Activated CD4-positive, alpha-beta T cell treated with anti-CD3 and anti-CD28 coated beads for 24 hours (primary cell): Measurements from ENCODE around the gene GALNT2.

Source experiments
- DNase-seq, 2 donors: peaks; one replicate each; pipeline ENCODE4 v3.0.0-alpha.2; 2020; ENCODE audit warnings: low read depth in 2 of 2

GALNT2 gene

DNA sequence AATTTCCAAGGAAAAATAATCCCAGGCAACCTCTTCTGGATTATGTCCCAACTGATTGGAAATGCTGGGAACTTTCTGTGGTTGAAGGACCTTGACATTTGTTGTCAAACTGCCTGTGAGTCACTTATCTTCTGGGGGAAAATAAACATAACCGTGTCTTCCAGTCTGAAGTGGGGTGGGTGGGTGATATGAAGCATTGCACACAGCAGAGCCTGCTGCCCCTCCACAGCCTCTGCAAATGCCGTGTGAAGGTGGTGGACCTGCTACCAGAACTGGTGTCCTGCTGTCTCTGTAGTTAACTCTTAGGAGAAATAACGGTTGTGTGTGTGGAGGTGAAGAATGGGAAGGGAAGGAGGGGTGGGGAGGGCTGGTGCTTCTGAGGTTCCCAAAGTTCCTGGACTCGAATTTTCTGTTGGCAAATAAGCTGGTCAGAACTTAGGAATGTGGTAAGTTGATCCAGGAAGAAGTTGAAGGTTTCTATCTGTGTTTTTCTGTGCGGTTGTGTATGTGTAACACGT lies 23.2 kb downstream of the GALNT2 start:
- no peak for DNase-seq

DNA sequence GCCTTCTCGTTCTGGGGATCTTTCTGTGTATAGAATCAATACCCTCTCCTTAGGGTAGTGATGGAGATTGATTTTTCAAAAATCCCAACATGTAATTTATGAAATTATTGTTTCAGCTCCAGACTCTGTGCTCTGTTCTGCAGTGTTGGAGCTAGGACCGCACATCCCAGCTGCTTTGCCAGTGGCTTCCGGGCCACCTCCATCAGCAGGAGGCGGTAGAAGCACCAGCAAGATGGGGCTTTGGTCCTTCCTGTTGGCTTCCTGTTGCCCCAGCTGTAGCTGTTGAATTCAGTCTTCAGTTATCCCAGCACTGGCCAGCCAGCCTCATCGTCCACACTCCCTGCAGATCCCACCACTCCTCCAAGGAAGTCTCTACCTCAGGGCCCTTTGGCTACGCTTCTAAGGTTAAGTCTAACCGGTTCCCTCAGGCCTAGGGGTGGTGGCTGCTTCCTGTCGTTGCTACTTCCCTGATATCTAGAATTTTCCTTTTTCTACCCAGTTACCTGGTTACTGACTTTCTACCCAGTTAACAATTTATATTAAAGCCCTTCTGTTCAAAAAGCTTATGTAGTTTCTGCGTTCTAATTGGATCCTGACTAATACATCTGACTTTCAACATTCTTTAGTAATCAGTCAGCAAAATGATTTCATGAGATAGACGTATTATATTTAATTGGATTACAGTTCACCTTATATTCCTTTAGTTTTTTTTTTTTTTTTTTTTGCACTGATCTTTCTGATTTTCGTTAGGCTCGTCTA lies 24.6 kb downstream of the GALNT2 start:
- DNase-seq = no peak

DNA sequence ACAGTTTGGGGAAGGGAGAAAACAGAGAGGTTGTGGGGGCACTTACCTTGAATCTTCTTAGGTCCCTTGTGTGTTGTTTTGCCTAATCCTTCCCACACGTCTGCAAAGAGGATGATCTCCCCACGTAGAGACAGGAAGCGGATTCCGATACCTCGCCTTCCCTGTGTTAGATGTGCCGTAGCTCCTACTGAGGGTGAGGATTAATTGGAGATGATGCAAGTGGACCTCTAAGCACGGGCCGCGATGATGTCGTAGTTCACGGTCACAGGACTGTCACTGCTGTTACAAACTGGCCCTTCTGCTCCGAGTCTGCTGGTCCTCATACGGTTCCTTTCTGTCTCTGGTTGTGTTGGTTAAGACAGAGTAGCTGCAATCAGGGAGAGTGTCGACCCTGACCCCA lies 27.7 kb downstream of the GALNT2 start:
- no peak for DNase-seq

DNA sequence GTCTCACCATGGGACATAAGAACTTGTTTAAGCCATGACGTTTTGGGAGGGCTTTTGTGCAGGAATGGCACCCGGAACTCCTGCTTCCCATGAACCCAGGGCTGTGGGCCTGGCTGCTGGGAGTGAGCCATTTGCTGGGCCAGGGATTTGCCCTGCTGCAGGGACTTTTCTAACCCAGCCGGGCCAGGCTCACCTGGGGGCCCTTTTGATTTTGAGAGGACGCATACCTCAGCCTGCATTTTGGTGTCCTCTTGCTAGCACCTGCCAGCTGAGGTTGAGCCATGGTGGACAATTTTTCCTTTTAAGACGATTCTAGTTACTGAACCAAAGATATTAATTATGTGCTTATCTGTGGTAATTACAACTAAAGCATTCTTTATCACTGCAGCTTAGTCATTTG lies 28.9 kb downstream of the GALNT2 start:
- no peak for DNase-seq

DNA sequence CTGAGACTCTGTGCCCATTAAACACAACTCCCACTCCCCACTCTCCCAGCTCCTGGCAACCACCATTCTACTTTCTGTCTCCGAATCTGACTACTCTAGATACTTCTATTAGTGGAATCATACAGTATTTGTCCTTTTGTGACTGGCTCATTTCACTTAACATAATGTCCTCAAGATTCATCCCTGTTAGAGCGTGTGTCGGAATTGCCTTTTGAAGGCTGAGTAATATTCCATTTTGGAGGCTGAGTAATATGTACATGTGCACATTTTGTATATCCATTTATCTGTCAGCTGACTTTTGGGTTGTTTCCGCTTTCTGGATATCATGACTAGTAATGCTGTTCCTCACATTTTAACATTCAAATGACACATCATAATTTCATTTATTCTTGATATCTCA lies 30.3 kb downstream of the GALNT2 start:
- no peak for DNase-seq

DNA sequence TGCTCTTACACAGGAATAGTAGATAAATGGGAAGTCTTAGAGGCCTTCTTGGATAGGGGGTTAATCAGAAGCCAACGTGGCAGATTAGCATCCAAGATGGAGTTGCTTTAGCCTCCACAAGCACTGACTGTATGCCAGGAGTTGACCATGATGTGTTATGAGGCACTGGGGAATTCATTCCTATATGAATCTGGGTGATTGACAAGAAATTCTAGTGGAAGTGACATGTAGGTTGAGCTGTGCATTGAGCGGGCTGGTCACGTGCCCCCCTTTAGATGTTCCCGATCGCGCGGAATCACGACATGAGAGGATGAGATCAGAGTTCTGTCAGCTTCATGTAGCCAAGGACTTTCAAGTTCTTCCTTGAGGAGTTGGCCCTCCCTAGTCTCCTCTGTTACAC lies 31.7 kb downstream of the GALNT2 start:
- no peak for DNase-seq

DNA sequence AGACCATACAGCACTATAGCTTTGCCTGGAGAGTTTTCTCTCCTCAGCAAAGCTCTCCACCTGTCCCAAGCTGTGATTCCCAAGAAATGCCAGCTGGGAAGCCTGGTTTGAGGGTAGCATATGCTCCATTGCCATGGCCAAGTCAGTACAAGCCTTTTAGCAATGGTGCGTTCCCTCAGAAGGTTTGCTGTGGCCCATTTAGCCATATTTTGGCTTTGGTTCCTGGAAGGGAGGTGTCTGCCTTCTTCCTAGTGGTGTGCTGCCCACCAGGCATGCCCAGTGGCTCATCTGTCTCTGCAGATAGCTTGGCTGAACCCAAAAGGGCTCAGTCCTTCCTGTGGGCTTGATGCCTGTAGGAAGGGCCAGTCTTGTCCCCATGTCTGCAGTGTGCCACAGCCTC lies 32.4 kb downstream of the GALNT2 start:
- no peak for DNase-seq

DNA sequence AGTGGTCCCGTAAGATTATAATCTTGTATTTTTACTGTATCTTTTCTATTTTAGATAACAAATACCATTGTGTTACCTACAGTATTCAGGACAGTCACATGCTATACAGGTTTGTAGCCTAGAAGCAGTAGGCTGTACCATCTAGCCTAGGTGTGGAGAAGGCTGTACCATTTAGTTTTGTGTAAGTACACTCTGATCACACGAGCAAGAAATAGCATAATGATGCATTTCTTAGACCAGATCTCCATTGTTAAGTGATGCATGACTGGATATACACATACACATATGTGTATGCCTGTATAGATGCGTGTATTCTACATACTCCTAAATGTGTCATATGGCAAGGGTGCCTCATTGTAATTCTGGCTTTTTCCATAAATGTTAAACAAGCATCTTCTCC lies 33.9 kb downstream of the GALNT2 start:
- DNase-seq = no peak

DNA sequence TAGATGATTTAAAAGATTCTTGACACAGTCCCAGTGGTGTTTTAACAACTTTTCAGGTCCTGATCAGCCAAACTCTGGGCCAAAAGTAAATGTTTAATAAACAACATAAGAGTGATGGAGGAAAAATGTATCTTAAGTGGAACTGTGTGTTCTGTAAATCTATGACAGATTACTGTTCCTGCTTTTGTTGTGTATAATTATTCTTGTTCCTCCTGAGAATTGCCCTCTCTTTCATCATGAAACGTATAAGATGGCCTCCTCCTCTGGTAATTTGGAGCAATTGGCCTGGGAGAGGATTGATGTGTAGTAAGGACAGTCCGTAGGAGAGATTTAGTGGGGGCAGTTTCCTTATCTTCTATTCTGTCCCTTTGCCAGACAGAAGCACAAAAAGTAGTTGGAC lies 34.5 kb downstream of the GALNT2 start:
- no peak for DNase-seq

DNA sequence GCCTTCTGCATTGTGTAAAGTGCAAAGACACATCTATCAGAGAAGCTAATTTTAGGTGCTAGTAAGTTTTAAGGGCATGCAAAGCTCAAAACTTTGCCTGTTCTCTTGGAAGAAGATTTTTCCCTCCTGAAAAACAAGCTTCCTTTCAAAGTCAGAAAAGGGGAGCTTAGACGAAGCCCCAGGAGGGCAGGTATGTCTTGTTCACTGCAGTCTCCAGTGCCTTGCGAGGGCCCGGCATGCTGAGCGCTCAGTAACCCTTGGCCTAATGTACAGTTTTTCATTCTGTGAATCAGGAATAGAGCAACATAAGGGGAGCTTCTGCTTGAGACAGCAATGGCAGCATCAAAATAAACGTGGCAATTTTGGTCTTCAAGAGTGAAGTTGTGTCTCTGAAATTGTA lies 35.0 kb downstream of the GALNT2 start:
- no peak for DNase-seq

DNA sequence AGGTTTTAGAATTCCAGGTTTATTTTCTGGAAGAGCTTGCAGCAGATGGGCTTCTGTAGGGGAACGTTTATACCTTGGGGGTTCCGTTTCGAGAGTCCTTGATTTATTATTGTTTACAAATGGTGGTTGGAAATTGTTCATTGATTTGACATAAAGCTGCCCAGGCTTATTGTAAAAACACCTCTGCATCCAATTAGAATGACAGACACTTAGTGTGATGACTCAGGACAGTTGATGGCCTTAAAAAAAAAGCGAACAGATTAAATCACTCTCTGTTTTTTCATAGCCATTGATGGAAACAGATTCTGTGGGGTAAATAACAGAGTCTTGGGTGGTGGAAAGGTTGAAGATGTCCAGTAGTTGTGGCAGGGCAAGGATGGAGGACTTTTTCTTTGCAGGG lies 35.4 kb downstream of the GALNT2 start:
- DNase-seq = no peak

DNA sequence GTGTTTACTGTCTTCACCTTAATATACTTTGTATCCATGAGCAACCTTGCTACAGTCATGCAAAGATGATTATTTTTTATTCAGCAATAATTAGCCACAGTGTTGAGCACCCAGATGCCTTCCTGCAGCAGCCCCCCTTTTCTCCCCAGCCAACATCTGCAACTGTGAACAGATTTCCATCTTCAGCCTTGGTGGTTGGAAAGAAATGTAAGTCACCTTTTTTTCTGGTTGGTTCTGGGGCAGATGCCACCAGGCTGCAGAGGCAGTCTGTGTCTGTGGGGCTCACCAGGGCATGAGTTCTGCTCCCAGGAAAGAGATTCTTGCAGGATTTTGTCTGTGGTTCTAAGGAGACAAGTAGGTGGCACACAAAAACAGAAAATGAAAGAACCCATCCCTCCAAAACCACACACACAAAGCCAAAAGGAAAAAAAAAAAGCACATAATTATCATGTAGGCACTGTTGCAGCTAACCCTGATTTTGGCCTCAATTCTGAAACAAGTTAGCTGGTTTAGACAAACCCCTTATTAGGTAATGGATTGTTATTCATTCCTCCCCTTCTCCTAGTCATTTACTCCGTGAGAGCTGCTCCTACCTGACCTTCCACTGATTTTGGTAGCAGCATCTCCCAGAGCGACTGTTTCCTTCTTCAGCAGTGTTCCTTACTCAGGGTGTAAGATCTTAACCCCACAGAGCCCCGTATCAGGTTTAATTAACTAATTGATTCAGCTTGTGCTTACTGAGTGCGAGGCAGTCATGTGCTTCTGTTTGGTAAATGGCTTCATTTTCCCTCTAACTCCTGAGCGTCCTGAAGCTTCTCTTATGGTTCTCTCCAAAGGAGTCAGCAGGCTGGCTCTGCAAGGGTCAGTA lies 36.5 kb downstream of the GALNT2 start:
- DNase-seq = no peak

DNA sequence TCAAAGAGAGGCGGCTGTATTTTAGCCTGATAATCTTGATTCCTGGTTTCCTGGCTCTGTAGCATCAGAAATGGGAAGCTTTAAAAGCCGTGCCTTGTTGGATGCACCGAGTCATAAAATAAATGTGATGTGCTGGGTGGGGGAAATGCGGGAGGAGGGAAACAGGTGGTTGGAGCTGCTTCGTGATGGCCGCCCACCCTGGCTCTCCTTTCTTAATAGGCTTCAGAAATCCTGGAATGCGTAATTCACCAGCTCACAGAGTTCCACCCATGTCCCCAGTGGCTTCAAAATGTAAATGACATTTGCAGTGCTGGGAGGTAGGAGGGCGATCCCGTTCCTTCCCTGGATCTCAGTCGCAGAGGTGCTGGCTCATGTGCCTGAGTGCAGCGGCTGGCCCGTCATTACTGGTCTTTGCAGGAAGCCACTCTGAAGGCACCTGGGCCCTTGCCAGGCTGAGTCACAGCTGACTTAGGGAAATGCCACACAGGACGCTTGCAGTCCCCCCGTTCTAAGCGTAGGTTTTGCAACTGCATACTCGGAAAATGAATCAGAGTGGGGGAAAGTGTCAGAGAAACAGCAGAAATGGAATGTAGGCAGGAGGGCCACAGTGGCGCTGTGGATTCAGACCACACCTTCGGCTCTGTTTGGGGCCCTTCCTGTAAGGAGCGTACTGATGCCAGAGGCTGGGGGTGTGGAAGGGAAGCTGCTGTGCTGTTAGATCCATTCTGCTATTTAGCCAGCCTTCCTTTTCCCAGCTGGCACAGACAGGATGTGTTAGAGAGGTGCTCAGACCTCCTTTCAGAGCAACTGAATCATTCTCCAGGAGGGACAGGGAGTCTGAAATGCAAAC lies 37.6 kb downstream of the GALNT2 start:
- DNase-seq = peak; percentile 73 to 77

DNA sequence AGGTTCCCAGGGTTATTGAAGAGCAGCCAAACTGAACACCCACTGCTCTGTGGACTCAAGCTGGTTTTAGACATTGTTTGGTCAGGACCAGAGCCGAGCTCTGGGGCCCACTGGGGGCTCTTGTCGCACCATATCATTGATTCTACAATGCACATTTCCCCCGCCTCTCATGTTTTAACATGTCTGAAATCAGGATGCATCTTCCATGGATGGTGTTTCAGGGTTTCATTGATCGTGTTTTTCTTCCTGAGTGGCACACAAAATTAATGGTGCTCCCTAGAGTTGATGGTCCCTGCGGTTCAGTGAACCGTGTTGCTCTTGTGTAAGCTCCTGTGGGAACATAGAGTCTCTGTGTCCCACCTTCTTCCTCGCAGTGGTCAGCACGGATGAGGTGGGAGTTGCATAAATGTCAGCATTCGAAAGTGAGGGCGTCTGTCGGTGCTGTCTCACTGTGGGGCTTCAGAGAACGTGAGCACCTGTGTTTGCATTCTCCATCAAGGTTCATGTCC lies 38.3 kb downstream of the GALNT2 start:
- DNase-seq = no peak

DNA sequence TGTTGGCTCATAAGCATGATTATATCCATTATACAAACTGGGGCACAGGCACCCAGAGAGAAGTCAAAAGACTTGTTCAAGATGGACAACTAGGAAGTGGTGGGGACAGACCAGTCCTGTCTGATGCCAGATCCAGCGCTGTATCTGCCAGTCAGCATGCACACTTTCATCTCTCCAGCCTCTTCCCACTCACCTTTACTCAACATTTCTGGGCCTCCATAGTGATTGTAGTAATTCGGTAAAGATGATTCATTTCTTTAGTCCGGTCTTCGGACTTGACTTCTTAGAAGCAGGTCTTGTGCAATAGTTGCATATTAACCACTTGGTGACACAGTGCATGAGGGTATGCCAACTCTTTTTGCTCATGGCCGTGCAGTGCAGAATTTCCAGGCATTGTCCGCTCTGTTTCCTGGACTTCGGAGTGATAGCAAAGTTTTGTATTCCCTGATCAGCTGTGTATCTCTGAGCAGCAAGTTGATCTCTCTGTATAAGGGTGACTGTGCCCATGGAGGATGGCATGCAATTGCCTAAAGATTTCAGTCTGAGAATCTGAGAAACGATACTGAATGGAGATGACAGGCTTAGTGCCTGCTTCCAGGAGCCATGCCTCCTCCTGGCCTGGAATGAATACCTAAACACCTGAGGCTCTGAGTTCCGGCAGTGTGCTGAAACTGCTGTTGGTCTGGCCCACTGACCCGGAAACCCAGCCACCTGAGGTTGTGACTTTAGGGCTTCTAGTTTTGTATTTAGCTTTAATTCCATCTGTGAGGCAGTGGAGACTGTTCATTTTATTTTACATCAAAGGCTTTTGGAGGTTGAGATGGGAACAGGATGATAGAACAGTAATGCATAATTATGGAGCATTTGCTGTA lies 39.0 kb downstream of the GALNT2 start:
- no peak for DNase-seq

DNA sequence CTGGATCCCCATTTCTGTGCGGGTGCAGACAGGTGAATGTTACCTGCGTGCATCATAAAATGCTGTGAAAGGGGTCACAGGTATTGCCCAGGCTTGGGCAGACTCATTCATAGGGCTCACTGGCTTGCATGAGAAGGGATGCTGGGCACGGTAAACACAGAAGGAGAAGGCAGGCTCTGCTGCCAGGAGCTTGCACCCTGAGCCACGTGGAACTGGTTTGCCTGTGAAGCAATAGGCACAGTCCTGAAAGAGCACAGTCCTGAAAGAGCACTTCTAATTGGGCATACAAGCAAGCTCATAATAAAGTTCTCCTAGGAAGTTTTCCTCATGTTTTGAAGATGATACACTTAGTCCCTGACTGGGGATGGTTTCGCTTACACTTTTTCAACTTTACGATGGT lies 40.9 kb downstream of the GALNT2 start:
- no peak for DNase-seq

DNA sequence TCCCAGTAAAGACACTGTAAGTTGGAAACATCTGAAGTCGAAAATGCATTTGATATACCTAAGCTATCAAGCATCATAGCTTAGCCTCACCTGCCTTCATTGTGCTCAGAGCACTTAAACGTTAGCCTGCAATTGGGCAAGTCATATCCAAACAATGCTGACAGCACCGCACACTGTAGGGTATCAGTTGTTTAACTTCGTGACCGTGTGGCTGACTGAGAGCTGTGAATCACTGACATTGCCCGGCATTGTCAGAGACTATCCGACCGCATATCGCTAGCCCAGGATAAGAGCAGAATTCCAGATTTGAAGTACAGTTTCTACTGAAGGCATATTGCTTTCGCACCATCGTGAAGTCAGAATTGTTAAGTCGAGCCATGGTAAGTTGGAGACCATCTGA lies 41.5 kb downstream of the GALNT2 start:
- DNase-seq = no peak

DNA sequence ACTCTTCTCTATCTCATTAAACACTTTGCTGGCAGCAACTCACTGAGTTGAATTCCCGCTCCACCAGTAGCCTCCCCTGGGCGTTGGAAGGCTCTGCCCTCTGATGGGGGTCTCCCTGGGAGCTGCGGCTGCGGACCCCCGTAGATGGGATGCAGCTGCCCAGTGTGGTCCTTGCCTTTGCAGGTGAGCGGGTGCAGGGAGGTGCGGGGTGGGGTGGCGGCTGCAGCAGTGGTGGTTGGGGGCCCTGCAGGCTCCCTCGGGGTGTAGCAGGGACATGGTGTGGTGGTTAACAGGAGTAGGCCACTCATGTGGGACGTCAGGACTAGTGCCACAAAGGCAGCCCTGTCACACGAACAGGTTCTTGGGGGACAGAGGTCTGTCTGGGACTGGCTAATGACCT lies 42.0 kb downstream of the GALNT2 start:
- DNase-seq = no peak

DNA sequence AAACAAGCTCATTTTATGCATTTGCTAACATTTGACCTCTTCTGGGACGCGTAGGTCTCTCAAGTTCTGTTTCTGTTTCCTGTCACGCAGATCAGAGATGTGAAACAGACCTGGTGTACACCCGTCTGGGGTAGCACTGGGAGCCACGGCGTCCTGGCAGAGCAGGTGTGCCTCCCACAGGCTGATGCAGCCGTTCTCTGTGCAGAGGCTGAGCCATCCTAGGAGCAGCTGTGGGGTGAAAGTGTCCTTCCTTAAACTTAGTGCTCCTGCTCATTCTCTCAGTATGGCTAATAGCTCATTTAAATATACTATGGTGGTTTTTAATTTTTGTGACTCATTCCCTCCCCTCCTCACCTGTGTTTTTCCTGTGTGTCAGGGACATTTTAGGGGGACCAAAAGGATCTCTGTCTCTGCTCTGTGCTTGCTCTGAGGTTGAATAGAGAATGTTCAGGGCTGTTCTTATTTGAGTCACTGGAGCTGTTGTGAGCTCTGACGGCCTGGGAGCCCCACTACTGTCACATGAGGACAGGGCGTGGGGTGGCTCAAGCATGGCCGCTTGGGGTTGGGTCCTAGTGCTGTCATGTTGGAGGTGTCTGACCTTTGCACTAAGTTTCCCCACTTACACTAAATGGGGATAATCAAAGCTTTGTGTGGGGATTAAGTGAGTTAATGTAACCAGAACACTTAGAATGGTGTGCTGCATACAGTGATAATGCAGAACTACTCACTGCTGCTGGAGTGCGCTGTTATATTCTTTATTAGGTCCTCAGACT lies 43.0 kb downstream of the GALNT2 start:
- DNase-seq = peak; percentile 68 to 74

DNA sequence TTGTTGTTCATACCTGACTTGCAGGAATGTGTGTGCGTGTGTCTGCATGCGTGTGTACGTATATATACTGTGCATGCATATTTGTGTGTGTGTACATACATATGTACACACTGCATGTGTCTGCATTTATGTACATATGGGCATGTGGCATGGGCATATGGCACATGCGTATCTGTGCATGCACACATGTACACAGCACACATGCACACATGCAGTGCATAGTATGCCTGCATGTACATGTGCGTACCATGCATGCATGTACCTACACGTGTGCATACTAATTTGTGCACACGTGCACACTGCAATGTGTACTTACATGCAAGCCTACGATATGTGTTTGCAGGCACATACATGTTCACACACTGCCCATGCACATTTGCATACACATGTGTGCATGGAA lies 43.9 kb downstream of the GALNT2 start:
- DNase-seq = no peak
